IMR-90 (cell line): ENCODE measurements around the gene IFNG. TPM values are rescaled to one million over a fixed set of nuclear protein-coding genes. Genes with fewer than 3 reads are reported as not detected.

ENCODE experiments used
- ATAC-seq: fragments of 200-7000 bp; cut with Tn5 transposase; 2 replicates; pipeline ENCODE4 v1.9.1; 2020; ENCODE audit warnings: low read depth, mild to moderate bottlenecking, moderate library complexity
- BruUV-seq: library from RNA; stranded (reverse); fragments of 400-500 nt; replicated peaks from 2 replicates; lab custom pipeline; 2021; lab: Mats Ljungman, UMichigan
- CTCF ChIA-PET: fragments of 300-600 bp; formaldehyde crosslinking; extraction: SDS; loops from one replicate; lab custom pipeline; 2021; ENCODE audit warnings: antibody characterized with exemption; lab: Yijun Ruan, JAX
- POLR2A ChIA-PET: fragments of 300-600 bp; sonication (Branson Sonifier 250); formaldehyde crosslinking; loops from one replicate; lab custom pipeline; 2022; ENCODE audit warnings: antibody characterized with exemption; ENCODE audit not compliant: unreplicated experiment; lab: Charles Lee
- DNase-seq: peaks from one replicate; pipeline ENCODE4 v3.0.0; 2013
- H2AFZ ChIP-seq: replicated peaks from 2 replicates; pipeline ENCODE3; 2013; ENCODE audit warnings: low read length, mild to moderate bottlenecking; ENCODE audit not compliant: poor library complexity
- H2AK5ac ChIP-seq: 2 replicates; pipeline ENCODE4 v1.6.1; 2013; ENCODE audit warnings: low read depth, low read length, inconsistent platforms
- H2AK9ac ChIP-seq: replicated peaks from 2 replicates; pipeline ENCODE3; 2013; ENCODE audit warnings: mild to moderate bottlenecking, low read depth, low read length, moderate library complexity; ENCODE audit not compliant: poor library complexity
- H2BK120ac ChIP-seq: 2 replicates; pipeline ENCODE4 v1.6.1; 2013; ENCODE audit warnings: low read depth, low read length, inconsistent platforms
- H2BK15ac ChIP-seq: 3 replicates; pipeline ENCODE4 v1.6.1; 2013; ENCODE audit warnings: low read depth, low read length, inconsistent platforms
- H2BK20ac ChIP-seq: 2 replicates; pipeline ENCODE4 v1.6.1; 2013; ENCODE audit warnings: low read depth, mild to moderate bottlenecking, inconsistent platforms, low read length, moderate library complexity
- H2BK5ac ChIP-seq: 2 replicates; pipeline ENCODE4 v1.6.1; 2013; ENCODE audit warnings: mild to moderate bottlenecking, low read depth, low read length, inconsistent platforms; ENCODE audit not compliant: poor library complexity, severe bottlenecking
- H3K14ac ChIP-seq: replicated peaks from 2 replicates; pipeline ENCODE4 v1.6.1; 2013; ENCODE audit warnings: low read depth, low read length, inconsistent platforms
- H3K18ac ChIP-seq: 2 replicates; pipeline ENCODE4 v1.6.1; 2013; ENCODE audit warnings: low read depth, low read length, control low read depth
- H3K23ac ChIP-seq: 2 replicates; pipeline ENCODE4 v1.6.1; 2013; ENCODE audit warnings: low read depth, low read length, inconsistent platforms
- H3K27ac ChIP-seq: 2 replicates; pipeline ENCODE4 v1.5.1; 2013; ENCODE audit warnings: mild to moderate bottlenecking, control low read depth, low read length; ENCODE audit not compliant: insufficient read depth
- H3K27me3 ChIP-seq: 2 replicates; pipeline ENCODE4 v1.6.1; 2013; ENCODE audit warnings: low read length; ENCODE audit not compliant: control insufficient read depth, insufficient read depth
- H3K36me3 ChIP-seq: 2 replicates; pipeline ENCODE4 v1.6.1; 2013; ENCODE audit warnings: low read length, mixed read lengths; ENCODE audit not compliant: control insufficient read depth, insufficient read depth
- H3K4ac ChIP-seq: 2 replicates; pipeline ENCODE4 v1.6.1; 2013; ENCODE audit warnings: low read depth, low read length, inconsistent platforms
- H3K4me1 ChIP-seq: 2 replicates; pipeline ENCODE4 v1.6.1; 2013; ENCODE audit warnings: low read length, mixed read lengths; ENCODE audit not compliant: control insufficient read depth, insufficient read depth
- H3K4me2 ChIP-seq: 2 replicates; pipeline ENCODE4 v1.6.1; 2013; ENCODE audit warnings: low read depth, mild to moderate bottlenecking, control low read depth, low read length, moderate library complexity
- H3K4me3 ChIP-seq: 2 replicates; pipeline ENCODE4 v1.5.1; 2013; ENCODE audit warnings: low read depth, mild to moderate bottlenecking, control low read depth, low read length, moderate library complexity; ENCODE audit not compliant: insufficient read depth
- H3K56ac ChIP-seq: 2 replicates; pipeline ENCODE4 v1.6.1; 2013; ENCODE audit warnings: low read length, inconsistent platforms; ENCODE audit not compliant: insufficient read depth; ENCODE audit errors: extremely low read depth
- H3K79me1 ChIP-seq, 2 experiments: 2 replicates each; pipeline ENCODE4 v1.6.1; 2013; ENCODE audit warnings: low read length in 2 of 2, inconsistent platforms in 1 of 2, low read depth in 1 of 2
- H3K9ac ChIP-seq: 2 replicates; pipeline ENCODE4 v1.6.1; 2013; ENCODE audit warnings: low read depth, low read length, control low read depth
- H3K9me1 ChIP-seq: 2 replicates; pipeline ENCODE4 v1.6.1; 2013; ENCODE audit warnings: low read length, inconsistent platforms; ENCODE audit not compliant: insufficient read depth
- H3K9me3 ChIP-seq: 2 replicates; pipeline ENCODE4 v1.6.1; 2013; ENCODE audit warnings: low read length; ENCODE audit not compliant: control insufficient read depth, insufficient read depth
- H4K20me1 ChIP-seq: 2 replicates; pipeline ENCODE4 v1.6.1; 2013; ENCODE audit warnings: low read length, inconsistent platforms; ENCODE audit not compliant: insufficient read depth
- H4K5ac ChIP-seq: 2 replicates; pipeline ENCODE4 v1.6.1; 2013; ENCODE audit warnings: mild to moderate bottlenecking, low read depth, low read length, control low read depth
- H4K8ac ChIP-seq, 2 experiments: 2 replicates each; pipeline ENCODE4 v1.6.1; 2013; ENCODE audit warnings: low read depth in 2 of 2, low read length in 2 of 2, control low read depth in 1 of 2, inconsistent platforms in 1 of 2
- H4K91ac ChIP-seq: 2 replicates; pipeline ENCODE4 v1.6.1; 2013; ENCODE audit warnings: low read depth, low read length, inconsistent platforms; ENCODE audit not compliant: insufficient read depth
- FOS ChIP-seq: fragments of 150-350 bp; IDR thresholded peaks from 2 replicates; pipeline ENCODE4 v1.6.1; 2016; ENCODE audit warnings: low read depth, low read length
- MAZ ChIP-seq: IDR thresholded peaks from 2 replicates; pipeline ENCODE4 v1.6.1; 2012; ENCODE audit warnings: low read depth, mild to moderate bottlenecking, low read length, improper control_type of control experiment, moderate library complexity, borderline replicate concordance
- POLR2A ChIP-seq: IDR thresholded peaks from 2 replicates; pipeline ENCODE4 v1.6.1; 2012; ENCODE audit warnings: mild to moderate bottlenecking, low read depth, low read length
- RFX5 ChIP-seq: IDR thresholded peaks from 2 replicates; pipeline ENCODE4 v1.8.0; 2012; ENCODE audit warnings: low read depth, mild to moderate bottlenecking, low read length, moderate library complexity
- WGBS, 2 experiments: methylation state at CpG; one replicate each; pipeline versions ENCODE4 v1.1.5 to v1.1.7; 2013; ENCODE audit warnings: missing lambda C conversion rate in 2 of 2; ENCODE audit not compliant: insufficient read length in 1 of 2; ENCODE audit errors: extremely low coverage in 2 of 2; 5-methylcytosine and 5-hydroxymethylcytosine counted together
- dilution Hi-C: fragments of 300-500 bp; cut with HindIII; formaldehyde crosslinking; loops from one replicate; pipeline ENCODE4 v1.14.3; 2018; ENCODE audit warnings: low sequenced_read_pairs; ENCODE audit not compliant: unreplicated experiment
- in situ Hi-C: fragments of 300-500 bp; cut with MboI; formaldehyde crosslinking; loops from 3 replicates; pipeline ENCODE4 v1.14.3; 2019; ENCODE audit warnings: low sequenced_read_pairs, inconsistent platforms, mixed read lengths
- intact Hi-C: fragments of 100-400 bp; cut with micrococcal nuclease; formaldehyde crosslinking; loops from 2 replicates; pipeline ENCODE4 v1.10.0; 2022
- polyA plus RNA-seq, 3 experiments: library from polyadenylated mRNA; depleted of rRNA; stranded (reverse); fragments of >200 nt; gene quantifications; 2 replicates each; pipeline ENCODE4 v1.2.3, GENCODE V29; 2012; ENCODE audit warnings: low replicate concordance in 1 of 3
- total RNA-seq: library from RNA; depleted of rRNA; stranded (reverse); fragments of >200 nt; gene quantifications from 2 replicates; pipeline ENCODE4 v1.2.3, GENCODE V29; 2012

The IFNG gene
- total and polyA plus RNA-seq, 2 of the 4 experiments (the other 2 are of a cell fraction) = not detected

DNA sequence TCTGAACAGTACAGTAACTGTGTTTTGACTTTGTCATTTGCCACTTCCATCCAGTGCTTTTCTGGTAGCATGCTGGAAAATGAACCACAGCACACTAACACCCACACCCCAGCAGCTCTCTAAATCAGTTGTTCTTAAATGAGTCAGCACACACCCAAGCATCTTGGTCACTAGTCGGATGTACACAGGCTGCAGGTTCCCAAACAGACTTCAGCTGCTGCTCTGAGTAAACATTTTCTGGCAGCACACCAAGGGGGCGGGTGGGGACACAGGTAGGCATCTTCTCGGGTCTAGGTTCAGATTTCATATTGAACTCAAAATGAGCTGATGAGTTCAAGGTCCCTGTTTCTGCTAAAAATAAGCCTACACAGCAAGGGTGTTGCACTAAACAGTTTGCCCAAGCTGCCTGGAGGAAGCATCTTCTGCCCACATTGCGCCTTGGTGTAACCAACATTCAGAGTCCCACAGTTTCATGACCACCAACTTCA is 39.8 kb downstream of the IFNG start:
- Histone ChIP-seq H2BK15ac (no peak overlapping the region), H2AK9ac (peak overlapping the region; percentile 78), H3K9me1 (no peaks in the 10 kb centered on the region), H2BK120ac (no peak overlapping the region), H3K18ac (no peak overlapping the region), H3K9me3 (no peaks in the 10 kb centered on the region), H2AK5ac (no peak overlapping the region), H2AFZ (no peak overlapping the region), H3K27ac (no peak overlapping the region), H3K4me3 (no peak overlapping the region), H3K14ac (no peak overlapping the region), H4K91ac (no peak overlapping the region), H3K79me1 (no peaks in the 10 kb centered on the region), H3K27me3 (no peaks in the 10 kb centered on the region; the same call in 1 of the 2 replicates), H3K36me3 (no peaks in the 10 kb centered on the region), H2BK20ac (no peak overlapping the region), H3K4ac (no peak overlapping the region), H3K23ac (no peak overlapping the region), H4K20me1 (no peaks in the 10 kb centered on the region), H4K8ac (no peak overlapping the region), H3K4me2 (no peak overlapping the region), H4K5ac (no peak overlapping the region), H3K4me1 (no peaks in the 10 kb centered on the region), H3K9ac (no peak overlapping the region), H3K56ac (no peak overlapping the region), H2BK5ac (no peak overlapping the region)
- TF ChIP-seq MAZ = no peak
- no peak for TF ChIP-seq RFX5
- no peak for TF ChIP-seq FOS
- TF ChIP-seq POLR2A = no peak
- intact Hi-C loops (no loop called here), in situ Hi-C loops (no loop called here), dilution Hi-C loops (no loop called here)
- ChIA-PET CTCF (no interaction called here), POLR2A (no interaction called here)
- BruUV-seq = no TSS peak
- DNase-seq (no peak), ATAC-seq (no peak)
- WGBS, 2 experiments = 81% methylated on average over 2 of the region's 4 CpGs; no CpG with 5 or more reads in 1 of the 2 experiments
